ENCODE data around the gene ZNF33A.
"Not testable (repeated sequence)": the region's sequence is repeated elsewhere in the genome, so short reads cannot be mapped to it uniquely, and the experiment has no call there.

DNA sequence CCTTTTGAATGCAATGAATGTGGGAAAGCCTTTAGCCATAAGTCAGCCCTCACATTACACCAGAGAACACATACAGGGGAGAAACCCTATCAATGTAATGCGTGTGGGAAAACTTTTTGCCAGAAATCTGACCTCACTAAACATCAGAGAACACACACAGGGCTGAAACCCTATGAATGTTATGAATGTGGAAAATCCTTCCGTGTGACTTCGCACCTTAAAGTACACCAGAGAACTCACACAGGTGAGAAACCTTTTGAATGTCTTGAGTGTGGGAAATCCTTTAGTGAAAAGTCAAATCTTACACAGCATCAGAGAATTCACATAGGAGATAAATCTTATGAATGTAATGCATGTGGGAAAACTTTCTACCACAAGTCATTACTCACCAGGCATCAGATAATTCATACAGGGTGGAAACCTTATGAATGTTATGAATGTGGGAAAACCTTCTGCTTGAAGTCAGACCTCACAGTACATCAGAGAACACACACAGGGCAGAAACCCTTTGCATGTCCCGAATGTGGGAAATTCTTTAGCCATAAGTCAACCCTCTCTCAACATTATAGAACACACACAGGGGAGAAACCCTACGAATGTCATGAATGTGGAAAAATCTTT, 44.9 kb downstream of the ZNF33A start:
- not testable (repeated sequence) for TF ChIP-seq POLR2A (IDR thresholded peaks at IDR 0.05; ENCODE audit: low read length); GATA1 (IDR thresholded peaks at IDR 0.05; ENCODE audit: low read depth, low read length)
